Thoracic aorta (tissue), 2 donors: Measurements from ENCODE around the gene PSG4. TPM values are rescaled to one million over a fixed set of nuclear protein-coding genes. Genes with fewer than 3 reads are reported as not detected.
"Not testable (repeated sequence)": the region's sequence is repeated elsewhere in the genome, so short reads cannot be mapped to it uniquely, and the experiment has no call there.

ENCODE experiments used
- ATAC-seq: fragments of 150-250 bp; one replicate; pipeline ENCODE4 v1.8.0; 2017; ENCODE audit warnings: low read depth; ENCODE audit not compliant: insufficient number of reproducible peaks, low FRiP score
- DNase-seq: peaks from one replicate; pipeline ENCODE4 v3.0.0-alpha.2; 2020; ENCODE audit warnings: low spot score
- H3K27ac ChIP-seq, 2 donors: fragments of 200-600 bp; sonication (generic); 1 replicate in 1 of 2; 2 replicates in 1 of 2; pipeline ENCODE4 v1.5.1; 2016; ENCODE audit warnings: mild to moderate bottlenecking in 2 of 2, moderate library complexity in 2 of 2
- H3K27me3 ChIP-seq: fragments of 200-600 bp; sonication (generic); replicated peaks from 2 replicates; pipeline ENCODE4 v1.6.0; 2016; ENCODE audit warnings: mild to moderate bottlenecking; ENCODE audit not compliant: insufficient read depth
- H3K36me3 ChIP-seq: fragments of 200-600 bp; sonication (generic); one replicate; pipeline ENCODE4 v1.5.1; 2016
- H3K4me1 ChIP-seq, 2 donors: fragments of 200-600 bp; sonication (generic); 1 replicate in 1 of 2; 2 replicates in 1 of 2; pipeline versions ENCODE4 v1.5.1 to v1.6.0; 2016; ENCODE audit warnings: low read depth in 2 of 2, mild to moderate bottlenecking in 1 of 2; ENCODE audit not compliant: control insufficient read depth in 1 of 2
- H3K4me3 ChIP-seq: fragments of 200-600 bp; sonication (generic); 2 replicates; pipeline ENCODE4 v1.5.1; 2016; ENCODE audit warnings: mild to moderate bottlenecking
- H3K9me3 ChIP-seq: fragments of 200-600 bp; sonication (generic); 2 replicates; pipeline ENCODE4 v1.5.1; 2016
- CTCF ChIP-seq: fragments of 200-600 bp; sonication (generic); IDR thresholded peaks from one replicate; pipeline ENCODE4 v1.5.1; 2019; ENCODE audit warnings: antibody characterized with exemption
- total RNA-seq, 2 donors: library from RNA; depleted of rRNA; stranded (reverse); fragments of >200 nt; gene quantifications; one replicate each; pipeline versions ENCODE4 v1.1.0 to v1.2.3, GENCODE V29; 2016

Gene PSG4
- total RNA-seq, 2 donors from 2014 or later: not detected

- Histone ChIP-seq H3K27ac (no peak overlapping the region), H3K4me3 (no peak overlapping the region), H3K27me3 (no peaks in the 10 kb centered on the region), H3K36me3 (no peaks in the 10 kb centered on the region), H3K9me3 (peaks cover 14% of the 10 kb centered on the region), H3K4me1 (no peaks in the 10 kb centered on the region)
- DNase-seq (no peak), ATAC-seq (no peak)
- no peak for TF ChIP-seq CTCF
These were observed 23.9 kb upstream of the PSG4 start for GRCh38 chr19:43229315-43229714.

DNA sequence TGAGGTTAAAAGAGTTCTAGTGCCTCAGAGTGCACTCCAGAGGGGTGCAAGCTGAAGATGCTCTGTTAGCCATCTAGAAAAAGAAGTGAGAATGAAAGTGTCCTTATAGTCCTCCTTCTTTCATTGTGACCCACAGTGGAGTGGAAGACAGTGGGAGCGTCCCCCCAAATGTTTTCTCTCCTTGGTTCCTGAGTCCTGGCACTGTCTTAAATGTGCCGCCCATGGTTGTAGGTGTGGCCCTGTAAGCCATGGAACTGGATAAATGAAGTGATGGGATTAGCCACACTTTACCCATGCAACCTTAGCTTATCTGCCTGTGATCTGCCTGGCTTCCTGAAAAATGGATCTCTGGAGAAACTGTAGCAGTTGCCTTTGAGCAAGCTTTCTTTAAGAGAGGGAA is 23.3 kb upstream of the PSG4 start:
- ATAC-seq: not testable (repeated sequence)

DNA sequence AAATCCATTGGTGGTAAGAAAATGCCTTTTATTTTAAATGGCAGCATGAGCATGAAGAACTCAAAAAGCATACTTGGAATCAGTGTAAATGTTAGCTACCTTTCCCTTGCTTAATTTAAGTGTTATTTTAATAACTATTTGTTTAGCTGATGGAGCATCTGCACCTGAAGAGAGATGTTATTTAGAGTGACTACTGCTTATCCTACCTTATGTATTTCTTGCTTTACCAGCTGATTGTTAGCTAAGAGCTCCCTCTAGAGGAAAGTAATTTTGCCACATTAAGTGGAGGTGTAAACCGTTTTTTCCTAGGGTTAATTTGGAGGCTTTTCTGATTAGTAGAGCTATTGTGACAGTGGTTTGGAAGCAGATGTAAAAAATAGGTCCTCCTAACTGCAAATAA is 21.5 kb upstream of the PSG4 start:
- DNase-seq, H3K27ac ChIP-seq, H3K4me1 ChIP-seq, H3K4me3 ChIP-seq, ATAC-seq, H3K36me3 ChIP-seq, H3K27me3 ChIP-seq: not testable (repeated sequence)
- peaks cover 14% of the 10 kb centered on the region for H3K9me3 ChIP-seq

More for the DNA sequence above, 23.3 kb upstream of the PSG4 start:
- not testable (repeated sequence) for H3K27me3 ChIP-seq, H3K4me1 ChIP-seq, H3K27ac ChIP-seq, DNase-seq, H3K4me3 ChIP-seq, H3K36me3 ChIP-seq
- peaks cover 14% of the 10 kb centered on the region for H3K9me3 ChIP-seq

DNA sequence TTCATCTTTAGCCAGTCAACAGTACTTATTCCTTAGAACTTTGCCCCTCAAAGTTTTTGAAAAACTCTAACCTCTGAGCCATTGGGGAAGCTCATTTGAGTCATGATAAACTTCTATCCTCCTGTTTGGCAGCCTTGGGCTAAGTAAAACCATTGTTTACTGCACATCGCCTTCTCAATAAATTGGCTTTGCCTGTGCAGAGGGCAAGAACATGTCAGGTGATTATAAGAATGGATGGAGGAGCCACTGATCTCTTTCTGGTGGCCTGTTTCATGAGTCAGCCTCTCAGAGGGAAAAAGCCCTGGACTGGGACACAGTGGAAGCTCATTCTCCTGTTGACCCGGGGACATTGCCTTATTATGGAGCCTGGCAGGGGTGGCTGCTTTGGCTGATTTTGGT is 19.4 kb upstream of the PSG4 start:
- TF ChIP-seq CTCF: no peak
- Histone ChIP-seq H3K27me3 (no peaks in the 10 kb centered on the region), H3K4me1 (no peaks in the 10 kb centered on the region), H3K9me3 (peaks cover 14% of the 10 kb centered on the region), H3K36me3 (no peaks in the 10 kb centered on the region), H3K4me3 (no peak overlapping the region), H3K27ac (no peak overlapping the region)
- DNase-seq (no peak), ATAC-seq (no peak)

DNA sequence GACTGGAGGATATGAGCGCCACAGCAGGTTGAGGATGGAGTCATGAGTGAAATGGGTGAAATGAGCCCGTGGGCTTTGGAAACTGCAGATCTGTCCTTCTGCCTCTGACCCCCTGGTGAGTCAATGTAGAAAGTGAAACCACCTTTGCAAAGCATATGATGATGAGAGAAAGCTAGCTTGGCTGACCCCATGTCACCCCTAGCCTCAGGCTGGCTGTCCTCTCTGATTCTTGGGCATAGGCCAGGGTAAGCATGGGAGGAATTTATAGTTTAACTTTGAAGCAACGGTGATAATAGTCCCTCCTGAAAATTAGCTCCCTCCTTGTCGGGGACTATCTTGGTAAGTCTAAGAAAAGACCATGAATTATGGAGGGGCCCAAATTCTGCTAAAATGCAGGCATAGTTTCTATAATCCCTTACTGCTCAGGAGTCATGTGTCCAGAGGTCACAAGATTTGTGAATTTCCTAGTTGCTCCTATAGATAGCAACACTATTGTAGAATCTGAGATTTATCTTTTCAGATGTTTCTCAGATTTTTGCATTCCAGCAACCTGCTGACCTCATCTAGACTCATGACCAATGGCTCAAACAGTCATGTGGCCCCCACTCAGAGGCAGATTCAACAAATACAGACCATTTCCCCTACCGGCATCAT is 18.9 kb upstream of the PSG4 start:
- not testable (repeated sequence) for H3K36me3 ChIP-seq

GRCh38 chr19:43221891-43222290 is 16.5 kb upstream of the PSG4 start:
- H3K27me3 ChIP-seq, DNase-seq, H3K27ac ChIP-seq, H3K9me3 ChIP-seq, ATAC-seq, H3K4me3 ChIP-seq, H3K36me3 ChIP-seq, H3K4me1 ChIP-seq: not testable (repeated sequence)

More for the DNA sequence above, 18.9 kb upstream of the PSG4 start:
- DNase-seq, H3K4me1 ChIP-seq, H3K27me3 ChIP-seq, H3K27ac ChIP-seq, ATAC-seq, H3K4me3 ChIP-seq: not testable (repeated sequence)
- peaks cover 14% of the 10 kb centered on the region for H3K9me3 ChIP-seq

GRCh38 chr19:43219136-43219535 is 13.7 kb upstream of the PSG4 start:
- H3K27me3 ChIP-seq, H3K4me3 ChIP-seq, H3K27ac ChIP-seq, H3K4me1 ChIP-seq, H3K9me3 ChIP-seq, H3K36me3 ChIP-seq, ATAC-seq, DNase-seq: not testable (repeated sequence)

DNA sequence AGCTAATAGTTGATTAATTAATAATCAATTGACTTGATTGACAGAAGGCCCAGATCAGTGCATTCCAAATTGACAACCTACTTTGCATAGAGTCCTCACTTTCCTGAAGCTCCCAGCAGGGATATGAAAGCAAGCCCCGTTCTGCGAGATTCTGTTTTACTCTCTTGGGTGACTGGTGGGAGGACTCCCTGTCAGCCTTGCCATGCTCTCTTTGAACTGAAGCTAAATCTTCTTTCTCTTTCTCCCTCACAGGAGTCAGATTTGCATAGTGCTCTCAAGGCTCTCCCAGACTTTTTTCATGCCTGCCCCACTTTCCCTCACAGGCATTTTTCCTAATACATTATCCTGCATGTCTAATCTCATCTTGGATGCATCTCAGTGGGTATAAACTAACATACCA is 10.4 kb upstream of the PSG4 start:
- H3K4me3 ChIP-seq, H3K27ac ChIP-seq, H3K36me3 ChIP-seq, DNase-seq, H3K27me3 ChIP-seq, ATAC-seq, H3K4me1 ChIP-seq, H3K9me3 ChIP-seq: not testable (repeated sequence)
